ENCODE measurements around the gene TECR. TPM values are rescaled to one million over a fixed set of nuclear protein-coding genes. Genes with fewer than 3 reads are reported as not detected.
"Not testable (repeated sequence)": the region's sequence is repeated elsewhere in the genome, so short reads cannot be mapped to it uniquely, and the experiment has no call there.

The TECR gene
- total RNA-seq, 1 experiment from 2014 or later = 166 TPM

GRCh38 chr19:14613399-14614098, 84.2 kb downstream of the TECR start:
- in situ Hi-C loops (cut with HindIII; ENCODE audit: low sequenced_read_pairs); DNase-seq (ENCODE audit: low spot score): not testable (repeated sequence)

GRCh38 chr19:14614099-14614412, 84.7 kb downstream of the TECR start:
- no peak for DNase-seq (ENCODE audit: low spot score)
- in situ Hi-C loops (cut with HindIII; ENCODE audit: low sequenced_read_pairs) = no loop called here

Other genes with a start within 250 kb of the TECR start
- 25.3 and 28.1 TPM in 2 replicates for gene ADGRE5, start 148.2 kb upstream of the TECR start, total RNA-seq (2014; rRNA removed; shearing (Covaris generic))
- 181 and 204 TPM in 2 replicates for gene DDX39A, start 110.3 kb upstream of the TECR start, total RNA-seq (2014; rRNA removed; shearing (Covaris generic))
- gene PKN1, start 96.3 kb upstream of the TECR start, total RNA-seq (2014; rRNA removed; shearing (Covaris generic)) = 94.8 and 98.6 TPM in 2 replicates
- 1.5 TPM in 1 of 2 replicates, not detected in the other for gene PTGER1, start 54.2 kb upstream of the TECR start, total RNA-seq (2014; rRNA removed; shearing (Covaris generic))
- gene GIPC1, start 33.5 kb upstream of the TECR start, total RNA-seq (2014; rRNA removed; shearing (Covaris generic)) = 367 and 404 TPM in 2 replicates
- 95.1 and 117 TPM in 2 replicates for gene DNAJB1, start 11.2 kb upstream of the TECR start, total RNA-seq (2014; rRNA removed; shearing (Covaris generic))
- 287 and 394 TPM in 2 replicates for gene NDUFB7, start 42.5 kb downstream of the TECR start, total RNA-seq (2014; rRNA removed; shearing (Covaris generic))
- gene CLEC17A, start 53.5 kb downstream of the TECR start, total RNA-seq (2014; rRNA removed; shearing (Covaris generic)) = not detected in 2 replicates
- not detected in 2 replicates for gene ADGRE3, start 145.2 kb downstream of the TECR start, total RNA-seq (2014; rRNA removed; shearing (Covaris generic))
- 8.8 and 9.8 TPM in 2 replicates for gene ZNF333, start 160.5 kb downstream of the TECR start, total RNA-seq (2014; rRNA removed; shearing (Covaris generic))
- gene ADGRE2, start 249.0 kb downstream of the TECR start, total RNA-seq (2014; rRNA removed; shearing (Covaris generic)) = not detected in 2 replicates